Ishikawa (cell line): ENCODE measurements around the gene OR6X1.

Source experiments
- EP300 ChIP-seq: IDR thresholded peaks from 2 replicates; pipeline ENCODE4 v1.6.1; 2012; ENCODE audit warnings: borderline replicate concordance
- YY1 ChIP-seq: IDR thresholded peaks from 2 replicates; pipeline ENCODE4 v1.6.1; 2012; ENCODE audit warnings: low read depth

DNA sequence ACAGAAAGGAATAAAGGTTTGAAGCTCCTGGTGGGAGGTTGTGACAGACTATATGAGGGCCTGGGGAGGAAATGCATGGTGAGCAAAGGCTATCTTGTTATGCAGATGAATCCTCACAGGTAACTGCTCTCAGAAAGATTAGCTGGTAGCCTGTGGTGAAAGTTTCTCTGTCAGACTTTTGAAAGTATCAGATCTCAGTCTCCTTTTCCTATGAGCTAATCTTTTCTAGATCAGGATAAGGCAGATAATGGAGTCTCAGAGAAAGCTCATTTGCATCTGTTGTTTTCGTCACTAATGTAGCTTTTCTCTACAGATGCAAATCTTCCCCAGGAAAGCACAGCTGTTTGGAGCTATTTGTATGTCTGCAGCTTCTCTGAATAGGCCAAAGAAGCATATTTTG, 21.0 kb upstream of the OR6X1 start:
- TF ChIP-seq EP300: no peak
- TF ChIP-seq YY1: no peak
